Posterior vena cava (tissue), 2 donors: ENCODE measurements around the gene CDC5L. TPM values are rescaled to one million over a fixed set of nuclear protein-coding genes. Genes with fewer than 3 reads are reported as not detected.
"Not testable (repeated sequence)": the region's sequence is repeated elsewhere in the genome, so short reads cannot be mapped to it uniquely, and the experiment has no call there.

Experiments used
- DNase-seq: peaks from one replicate; pipeline ENCODE4 v3.0.0-alpha.2; 2020; ENCODE audit warnings: low spot score
- intact Hi-C, 2 donors: fragments of 100-400 bp; cut with DNase I; formaldehyde crosslinking; loops; one replicate each; pipeline versions ENCODE4 v1.14.1 to v1.14.2; 2022 to 2023
- long read RNA-seq, 2 donors: library from polyadenylated mRNA; unstranded; transcript quantifications; one replicate each; pipeline ENCODE4 v2.0.0, GENCODE V29; 2020 to 2021
- total RNA-seq, 2 donors: library from RNA; stranded (reverse); fragmentation: NEBNext Ultra II Directional; extraction: Animal tissue kit (Norgen Biotek cat#: 25700); gene quantifications; one replicate each; pipeline ENCODE4 v1.2.1, GENCODE V29; 2021
- donor health status: DM: yes; HTN: yes; CAD: no.
- donor health status: DM: yes; HTN: yes; CAD: no.

Gene CDC5L
- total RNA-seq = 10 to 100 TPM; 19.1 to 25.1 TPM
- long read RNA-seq, donor 1, full-length matches to known transcripts = 6 of 14 reads
- long read RNA-seq, donor 1, partial matches to known transcripts = 6 of 14 reads
- long read RNA-seq, donor 1, other reads (novel, unspliced or antisense) = 2 of 14 reads
- long read RNA-seq, donor 2, full-length matches to known transcripts = 7 of 42 reads
- long read RNA-seq, donor 2, partial matches to known transcripts = 32 of 42 reads
- long read RNA-seq, donor 2, other reads (novel, unspliced or antisense) = 3 of 42 reads

DNA sequence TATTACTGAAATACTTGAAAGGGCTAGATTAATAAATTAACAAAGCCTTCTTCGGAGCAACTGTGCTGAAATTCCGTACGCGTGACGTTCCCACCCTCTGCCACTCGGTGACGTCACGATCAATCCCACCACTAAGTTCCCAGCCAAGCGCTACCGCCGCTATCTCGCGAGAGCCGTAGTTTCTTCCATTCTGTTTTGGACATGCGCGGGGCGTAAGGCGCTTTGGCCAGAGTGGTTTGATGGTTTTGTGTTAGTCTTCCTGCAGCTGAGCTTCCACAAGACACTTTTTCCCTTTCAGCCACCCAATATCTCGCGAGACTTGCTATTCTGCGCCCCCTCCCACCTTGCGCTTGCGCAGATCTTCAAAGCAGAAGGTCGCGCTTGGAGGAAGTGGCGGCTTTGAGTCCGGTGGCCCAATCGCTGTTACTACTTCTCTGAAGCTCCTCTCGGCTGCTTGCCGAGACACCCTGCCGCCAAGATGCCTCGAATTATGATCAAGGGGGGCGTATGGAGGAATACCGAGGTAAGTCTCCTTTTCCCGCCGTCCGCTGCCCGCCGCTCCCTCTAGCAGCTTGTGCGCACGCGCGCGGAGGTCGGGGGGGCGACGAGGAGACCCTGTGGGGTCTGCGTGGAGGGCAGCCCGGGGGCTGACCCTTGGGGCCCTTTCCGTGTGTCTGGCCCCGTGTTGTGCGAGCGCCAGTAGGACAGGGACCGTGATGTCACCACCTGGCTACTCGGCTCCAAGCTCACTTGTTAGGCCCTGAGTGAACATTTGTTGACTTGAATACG, at the start of gene CDC5L:
Gene CDC5L (plus strand): TSS at position 361 of the 789 bp plus-strand sequence. CDS start 118 bp downstream, at position 479.
- DNase-seq = peak; percentile 98
- intact Hi-C loops = no loop called here

DNA sequence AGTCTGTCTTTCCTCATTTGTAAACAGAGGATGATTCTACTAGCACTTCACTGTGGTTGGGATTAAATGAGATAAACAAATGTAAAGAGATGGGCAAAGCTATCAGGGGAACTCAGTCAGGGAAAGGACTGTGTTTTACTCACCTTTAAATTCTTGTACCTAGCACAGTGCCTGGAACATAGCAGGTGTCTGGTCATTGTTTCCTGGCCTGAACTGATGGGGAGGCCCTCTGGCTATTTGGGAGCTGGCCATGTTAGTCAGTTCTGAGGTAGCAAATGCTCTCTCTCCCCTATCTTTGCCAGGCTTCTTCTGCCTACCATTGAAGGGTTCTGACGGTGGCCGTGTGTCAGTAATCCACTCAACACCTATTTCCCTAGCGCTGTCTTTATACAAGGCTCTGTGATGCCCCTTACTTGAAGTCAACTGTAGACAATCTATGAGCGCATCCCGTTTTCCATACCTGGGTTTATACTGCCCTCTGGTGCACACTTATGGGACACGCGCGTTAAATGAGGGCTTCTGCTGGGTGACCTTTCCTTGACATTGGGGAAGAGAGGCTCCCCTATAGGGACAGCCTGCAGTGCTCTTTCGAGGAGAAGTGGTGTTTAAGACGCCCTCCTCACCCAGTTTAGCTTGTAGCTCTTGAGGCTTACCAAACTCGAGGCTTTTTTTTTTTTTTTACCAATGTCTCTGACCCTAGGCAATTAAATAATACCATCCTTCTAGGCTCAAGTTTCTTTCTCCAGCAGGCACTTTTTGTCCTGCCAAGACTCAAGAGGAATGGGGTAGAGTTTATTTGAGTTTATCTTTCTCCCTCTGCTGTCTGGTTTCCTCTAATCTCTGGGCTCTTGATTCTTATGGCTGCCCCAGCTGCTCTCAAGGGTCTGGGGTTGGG, 49.0 kb upstream of the CDC5L start:
- intact Hi-C loops = loop anchor here (5.0 to 10.0 kb wide), 3 partner anchors 71 to 244 kb away; partner anchors contain the start of gene NFKBIE (in 1 of the 2)
- no peak for DNase-seq

DNA sequence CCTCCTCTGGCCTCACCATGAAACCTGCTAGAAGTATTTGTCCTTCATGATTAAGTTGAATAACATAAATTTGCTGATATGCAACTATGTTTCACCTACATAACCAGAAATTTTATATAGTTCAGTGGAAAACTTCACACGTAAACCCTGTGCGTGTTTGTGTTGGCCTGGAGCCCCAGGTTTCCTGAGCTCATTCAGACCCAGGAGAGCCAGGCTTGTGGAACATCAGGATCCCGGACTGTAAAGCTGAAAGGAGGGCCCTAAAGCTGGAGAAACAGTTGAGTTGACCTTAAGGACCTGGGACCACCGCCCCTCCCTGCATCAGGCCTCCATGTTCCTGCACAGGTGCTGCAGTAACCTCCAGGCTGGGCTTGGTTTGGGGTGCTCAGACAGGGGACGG, 48.2 kb upstream of the CDC5L start:
- intact Hi-C loops = loop anchor here (5.0 to 10.0 kb wide), 3 partner anchors 72 to 244 kb away; partner anchors contain the start of gene NFKBIE (in 1 of the 2)
- no peak for DNase-seq

DNA sequence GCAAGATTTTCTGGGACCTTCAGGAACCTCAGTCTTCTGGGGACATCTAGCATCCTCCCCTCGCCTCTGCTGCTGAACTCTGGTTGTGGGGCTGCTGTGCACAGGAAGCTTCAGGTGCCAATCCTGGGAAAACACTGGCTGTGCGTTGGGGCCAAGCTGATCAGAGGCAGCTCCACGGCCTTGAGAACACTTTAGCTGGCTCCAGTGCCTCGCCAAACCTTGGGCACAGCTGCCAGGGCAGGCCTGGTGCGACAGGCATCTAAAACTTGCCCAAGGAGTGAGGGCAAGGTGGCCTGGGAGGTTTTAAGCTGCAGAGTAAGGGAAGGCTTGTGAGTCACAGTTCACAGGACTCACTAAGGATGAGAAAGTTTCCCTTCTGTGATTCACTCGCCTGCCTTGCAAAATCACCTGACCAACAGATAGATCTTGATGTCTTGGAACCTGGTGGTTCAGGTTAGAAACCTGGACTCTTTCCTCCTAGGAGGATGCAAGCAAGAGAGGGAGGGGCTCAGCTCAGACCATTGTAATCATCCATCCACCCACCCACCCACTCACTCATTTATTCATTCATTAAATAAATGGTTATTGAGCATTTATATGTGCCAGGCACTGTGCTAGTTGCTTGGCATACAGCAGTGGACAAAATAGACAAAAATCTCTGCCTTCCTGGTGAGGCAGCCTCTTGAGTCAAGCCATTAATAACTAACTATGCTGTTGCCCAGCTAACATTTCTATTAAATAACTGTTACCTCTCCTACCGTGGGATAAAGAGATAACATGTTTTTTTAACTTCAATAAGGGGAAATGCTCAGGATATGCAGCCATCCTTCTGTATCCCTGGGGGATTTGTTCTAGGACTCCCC, 47.5 kb upstream of the CDC5L start:
- intact Hi-C loops = loop anchor here (5.0 to 10.0 kb wide), 4 partner anchors 73 to 245 kb away; partner anchors contain the start of gene NFKBIE (in 1 of the 2)
- DNase-seq = no peak

DNA sequence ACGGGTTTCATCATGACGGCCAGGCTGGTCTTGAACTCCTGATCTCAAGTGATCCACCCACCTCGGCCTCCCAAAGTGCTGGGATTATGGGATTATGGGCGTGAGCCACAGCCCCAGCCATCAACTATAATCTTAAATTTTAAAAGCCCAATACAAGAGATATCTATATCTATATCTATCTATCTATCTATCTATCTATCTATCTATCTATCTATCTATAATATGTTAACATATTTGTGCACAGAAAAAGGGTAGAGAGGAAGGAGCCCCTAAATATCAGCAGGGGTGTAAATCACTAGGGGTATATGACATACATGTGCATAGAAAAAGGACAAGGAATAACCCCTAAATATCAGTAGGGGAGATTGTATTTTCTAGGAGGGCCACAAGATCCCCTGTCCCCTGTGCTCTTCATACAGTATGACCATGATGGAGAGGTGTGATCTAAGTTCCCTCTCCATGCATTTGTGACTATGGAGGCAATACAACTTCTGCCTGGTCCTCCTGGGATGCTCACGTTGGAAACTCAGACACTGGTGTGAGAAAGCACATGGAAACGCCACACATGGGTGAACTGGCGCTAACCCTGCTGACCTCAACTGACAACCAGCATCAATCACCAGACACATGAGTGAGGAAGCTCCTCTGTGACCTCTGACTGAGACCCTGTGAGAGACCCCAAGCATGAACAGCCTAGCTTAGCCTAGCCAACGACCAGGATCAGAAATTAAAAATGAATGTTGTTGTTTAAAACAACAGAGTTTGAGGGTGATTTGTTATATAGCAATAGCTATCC, 46.2 kb upstream of the CDC5L start:
- no peak for DNase-seq
- intact Hi-C loops = loop anchor here in 1 of 2 donors (10.0 kb wide), 1 partner anchor 166 kb away; no protein-coding TSS in a partner anchor

DNA sequence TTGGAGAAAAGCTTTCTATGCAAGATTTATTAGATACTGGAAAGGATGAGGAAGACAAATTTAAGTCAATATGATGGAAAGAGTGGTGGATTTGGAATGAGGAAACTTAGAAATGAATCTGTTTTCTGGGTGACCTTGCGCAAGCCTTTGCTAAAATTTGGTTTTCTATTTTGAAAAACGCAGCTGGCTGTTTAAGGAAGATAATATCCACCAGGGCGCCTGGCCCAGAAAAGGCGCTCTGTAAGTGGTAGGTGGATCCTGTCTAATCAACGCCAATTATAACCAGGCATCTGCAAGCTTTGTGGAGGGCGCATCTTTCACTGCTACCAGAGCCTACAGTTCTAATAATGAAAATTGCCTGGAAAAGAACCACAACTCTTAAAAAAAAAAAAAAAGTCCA, 45.5 kb upstream of the CDC5L start:
- intact Hi-C loops = loop anchor here in 1 of 2 donors (10.0 kb wide), 1 partner anchor 167 kb away; no protein-coding TSS in a partner anchor
- no peak for DNase-seq

DNA sequence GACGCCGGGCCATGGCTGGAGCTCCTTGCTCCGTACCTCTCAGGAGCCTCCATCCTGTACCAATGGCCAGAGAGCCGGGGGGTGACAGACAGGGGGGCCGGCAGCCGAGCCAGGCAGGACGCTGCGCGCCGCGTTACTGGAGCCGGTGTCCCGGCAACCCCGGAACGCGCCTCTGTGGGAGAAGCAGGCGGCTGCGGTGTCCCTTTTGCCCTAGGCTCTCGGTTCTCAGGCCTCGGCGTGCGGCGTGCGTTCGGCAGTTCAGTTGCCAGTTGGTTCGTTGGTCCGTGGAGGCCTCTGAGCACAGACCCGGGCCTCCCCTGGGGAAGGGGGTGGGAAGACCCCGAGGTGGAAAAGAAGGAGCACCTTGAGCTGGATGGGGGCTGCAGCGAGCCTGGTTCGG, 45.0 kb upstream of the CDC5L start, which contains the start of gene SPATS1:
Gene SPATS1 (plus strand): TSS at position 162 of the 400 bp plus-strand sequence. CDS start 446 bp downstream, outside the sequence.
- intact Hi-C loops = loop anchor here in 1 of 2 donors (10.0 kb wide), 1 partner anchor 168 kb away; no protein-coding TSS in a partner anchor
- peak; percentile 82 for DNase-seq

DNA sequence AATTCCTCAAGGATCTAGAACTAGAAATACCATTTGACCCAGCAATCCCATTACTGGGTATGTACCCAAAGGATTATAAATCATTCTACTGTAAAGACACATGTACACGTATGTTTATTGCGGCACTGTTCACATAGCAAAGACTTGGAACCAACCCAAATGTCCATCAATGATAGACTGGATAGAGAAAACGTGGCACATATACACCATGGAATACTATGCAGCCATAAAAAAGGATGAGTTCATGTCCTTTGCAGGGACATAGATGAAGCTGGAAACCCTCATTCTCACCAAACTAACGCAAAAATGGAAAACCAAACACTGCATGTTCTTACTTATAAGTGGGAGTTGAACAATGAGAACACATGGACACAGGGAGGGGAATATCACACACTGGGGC, 40.7 kb upstream of the CDC5L start:
- DNase-seq = not testable (repeated sequence)
- intact Hi-C loops = loop anchor here (5.0 to 10.0 kb wide), 2 partner anchors 172 to 945 kb away; no protein-coding TSS in a partner anchor

DNA sequence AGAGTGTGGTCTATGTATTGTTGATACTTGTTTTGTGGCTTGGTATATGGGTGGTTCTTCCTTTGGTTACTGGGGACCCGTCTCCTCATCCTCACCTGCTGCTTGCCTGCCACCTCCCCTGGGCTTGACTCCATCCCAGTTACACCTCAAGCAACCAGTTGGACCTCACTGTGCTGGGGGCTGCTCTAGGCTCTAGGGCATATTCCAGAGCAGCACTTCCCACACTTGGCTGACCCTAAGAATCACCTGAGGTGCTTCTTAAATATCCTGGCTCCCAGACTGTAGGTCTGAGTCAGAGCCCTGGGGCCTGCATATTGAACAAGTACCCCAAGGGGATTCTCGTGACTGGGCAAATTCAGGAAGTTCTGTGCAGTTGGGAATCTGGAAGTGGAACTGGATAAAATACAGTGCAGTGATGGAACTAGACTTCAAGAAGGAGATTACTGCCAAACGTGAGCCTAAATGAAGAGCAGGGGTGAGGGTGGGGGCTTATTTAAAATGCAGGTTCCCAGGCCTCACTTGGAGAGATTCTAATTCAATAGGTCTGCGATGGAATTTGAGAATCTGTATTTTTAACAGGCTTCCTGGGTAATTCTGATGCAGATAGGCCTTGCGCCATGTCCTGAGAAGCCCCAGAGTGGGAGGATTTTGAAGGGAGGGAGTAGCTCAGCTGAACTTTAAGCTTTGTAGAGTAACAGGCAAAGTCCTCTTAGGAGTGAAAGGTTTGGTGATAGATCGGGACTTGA, 37.4 kb upstream of the CDC5L start:
- no peak for DNase-seq
- intact Hi-C loops = loop anchor here (5.0 to 10.0 kb wide), 2 partner anchors 175 to 942 kb away; no protein-coding TSS in a partner anchor

DNA sequence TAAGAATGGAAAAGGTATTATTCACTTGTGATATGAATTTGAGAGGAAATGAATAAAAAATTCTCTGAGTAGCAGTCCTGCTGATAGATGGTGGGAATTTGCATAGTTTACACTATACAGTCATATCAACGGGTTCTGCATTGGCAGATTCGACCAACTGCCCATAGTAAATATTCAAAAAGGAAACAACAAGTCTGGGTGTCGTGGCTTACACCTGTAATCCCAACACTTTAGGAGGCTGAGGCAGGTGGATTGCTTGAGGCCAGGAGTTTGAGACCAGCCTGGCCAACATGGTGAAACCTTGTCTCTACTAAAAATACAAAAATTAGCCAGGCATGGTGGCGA, 36.9 kb upstream of the CDC5L start:
- intact Hi-C loops, DNase-seq: not testable (repeated sequence)

DNA sequence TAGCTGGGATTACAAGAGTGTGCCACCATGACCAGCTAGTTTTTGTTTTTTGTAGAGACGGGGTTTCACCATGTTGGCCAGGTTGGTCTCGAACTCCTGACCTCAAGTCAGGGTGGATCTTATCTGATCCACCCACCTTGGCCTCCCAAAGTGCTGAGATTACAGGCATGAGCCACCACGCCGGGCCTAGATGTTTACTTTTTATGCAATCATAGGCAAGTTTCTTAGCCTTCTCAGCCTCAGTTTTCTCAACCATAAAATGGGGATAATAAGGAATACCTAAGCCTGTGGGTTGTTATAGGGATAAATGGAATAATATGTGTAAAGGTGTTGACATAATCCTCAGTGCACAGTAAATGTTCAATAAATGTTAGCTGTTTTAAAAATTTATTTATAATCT, 35.2 kb upstream of the CDC5L start:
- intact Hi-C loops = no loop called here

DNA sequence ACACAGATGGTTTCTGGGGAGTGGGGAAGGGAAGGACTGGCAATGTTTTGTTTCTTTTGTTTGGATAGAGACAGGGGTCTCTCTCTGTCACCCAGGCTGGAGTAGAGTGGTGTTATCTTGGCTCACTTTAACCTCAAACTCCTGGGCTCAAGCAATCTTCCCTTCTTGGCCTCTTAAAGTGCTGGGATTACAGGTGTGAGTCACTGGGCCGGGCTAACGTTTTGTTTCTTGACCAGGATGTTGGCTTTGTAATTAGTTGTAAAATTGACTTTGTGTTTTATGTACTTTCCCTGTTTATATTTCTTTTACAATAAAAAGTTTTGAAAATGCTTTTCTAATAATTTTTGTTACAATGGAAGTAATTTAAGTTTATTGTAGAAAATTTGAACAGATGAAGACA, 34.2 kb upstream of the CDC5L start:
- DNase-seq = no peak
- intact Hi-C loops = no loop called here

More for the DNA sequence above, 35.2 kb upstream of the CDC5L start:
- DNase-seq = no peak

DNA sequence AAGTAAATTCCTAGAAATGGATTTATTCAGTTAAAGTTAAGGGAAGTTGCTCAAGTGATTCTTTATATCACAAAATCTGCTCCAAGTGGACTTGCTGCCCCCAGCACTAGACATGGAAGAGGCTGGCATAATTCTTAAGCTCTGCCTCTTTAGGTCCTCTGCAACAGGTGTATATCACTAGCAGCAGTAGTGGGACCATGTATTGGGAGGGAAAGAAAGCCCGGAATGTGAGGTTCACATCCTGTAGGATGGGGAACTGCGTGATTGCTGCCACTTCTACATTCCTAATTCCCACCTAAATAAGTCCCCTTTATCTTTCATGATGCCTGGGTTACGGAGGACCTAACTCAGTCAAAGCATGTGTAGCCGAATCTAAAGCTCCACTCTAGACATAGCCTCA, 31.9 kb upstream of the CDC5L start:
- intact Hi-C loops = no loop called here
- DNase-seq = no peak

DNA sequence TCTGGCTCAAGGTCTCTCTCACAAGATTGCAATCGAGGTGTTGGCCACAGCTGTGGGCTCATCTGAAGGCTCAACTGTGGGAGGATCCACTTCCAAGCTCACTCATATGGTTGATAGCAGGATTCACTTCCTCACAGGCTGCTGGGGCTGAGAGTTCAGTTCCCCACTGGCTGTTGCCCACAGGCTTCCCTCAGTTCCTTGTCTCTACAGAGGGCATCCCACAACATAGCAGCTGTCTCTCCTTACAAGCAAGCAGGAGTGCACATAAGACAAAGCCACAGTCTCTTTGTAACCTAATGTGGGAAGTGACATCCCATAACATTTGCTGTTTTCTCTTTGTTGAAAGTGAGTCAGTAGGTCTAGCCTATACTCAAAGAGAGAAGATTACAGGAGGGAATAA, 31.0 kb upstream of the CDC5L start:
- intact Hi-C loops = no loop called here
- DNase-seq = no peak

DNA sequence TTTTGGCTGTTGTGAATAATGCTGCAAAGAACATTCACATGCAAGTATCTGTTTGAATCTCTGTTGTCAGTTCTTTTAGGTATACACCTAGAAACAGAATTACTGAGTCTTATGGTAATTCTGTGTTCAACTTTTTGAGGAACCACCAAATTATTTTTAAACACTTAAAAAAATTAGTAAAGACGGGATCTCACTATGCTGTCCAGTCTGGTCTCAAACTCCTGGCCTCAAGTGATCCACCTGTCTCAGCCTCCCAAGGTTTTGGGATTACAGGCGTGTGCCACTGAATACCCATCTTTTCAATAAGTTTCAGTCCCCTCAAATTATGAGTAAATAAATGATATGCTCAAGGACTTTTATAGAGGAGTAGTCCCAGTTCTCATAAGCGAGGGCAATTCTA, 27.5 kb upstream of the CDC5L start:
- intact Hi-C loops = no loop called here
- DNase-seq = no peak

DNA sequence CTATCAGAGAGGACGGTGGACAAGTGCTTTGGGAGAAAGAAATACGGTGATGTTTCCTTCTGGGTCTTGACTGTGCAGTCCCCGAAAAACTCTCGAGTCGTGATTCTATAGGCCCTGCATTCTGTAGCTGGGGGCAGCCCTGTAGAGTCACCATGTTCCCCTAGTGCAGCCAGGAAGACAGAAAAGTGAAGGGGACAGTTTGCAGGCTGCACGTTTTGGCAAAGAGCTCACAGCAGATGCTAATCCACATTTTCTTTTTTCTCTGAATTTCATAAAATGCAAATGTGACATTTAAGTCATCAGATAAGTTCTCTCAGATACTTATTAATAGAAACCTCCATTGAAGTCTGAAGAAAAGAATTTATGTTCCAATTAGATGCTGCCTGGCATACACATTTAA, 25.6 kb upstream of the CDC5L start:
- intact Hi-C loops = loop anchor here in 1 of 2 donors (2.0 kb wide), 1 partner anchor 65 kb away; no protein-coding TSS in a partner anchor
- DNase-seq = no peak
